Mucosa of gallbladder (tissue), 1 donor: Measurements from ENCODE around the gene ARSG. TPM values are rescaled to one million over a fixed set of nuclear protein-coding genes. Genes with fewer than 3 reads are reported as not detected.
A peak's percentile ranks its signal among the peaks of the same experiment; 100 is the strongest.
"Not testable (repeated sequence)": the region's sequence is repeated elsewhere in the genome, so short reads cannot be mapped to it uniquely, and the experiment has no call there.

Source experiments
- DNase-seq: peaks from one replicate; pipeline ENCODE4 v3.0.0-alpha.2; 2020; ENCODE audit warnings: low spot score
- total RNA-seq: library from RNA; stranded (reverse); gene quantifications from one replicate; pipeline ENCODE4 v1.2.1, GENCODE V29; 2021
- donor health status: DM: no; HTN: no; CAD: no.

The ARSG gene
- total RNA-seq, 1 donor from 2014 or later = 2.0 TPM

GRCh38 chr17:68396226-68397107 lies 105.2 kb downstream of the ARSG start:
- DNase-seq = no peak

GRCh38 chr17:68397108-68397536 lies 105.8 kb downstream of the ARSG start:
- DNase-seq = no peak

GRCh38 chr17:68398691-68399637 lies 107.7 kb downstream of the ARSG start:
- DNase-seq = peak; percentile 53

GRCh38 chr17:68399638-68400403 lies 108.5 kb downstream of the ARSG start:
- no peak for DNase-seq

GRCh38 chr17:68400404-68400735 lies 109.1 kb downstream of the ARSG start:
- no peak for DNase-seq

- DNase-seq = no peak
Observed at GRCh38 chr17:68401288-68401687, 110.0 kb downstream of the ARSG start.

- DNase-seq = no peak
Observed at GRCh38 chr17:68403122-68403521, 111.8 kb downstream of the ARSG start.

GRCh38 chr17:68403837-68404236 lies 112.5 kb downstream of the ARSG start:
- not testable (repeated sequence) for DNase-seq

GRCh38 chr17:68407656-68408055 lies 116.4 kb downstream of the ARSG start:
- not testable (repeated sequence) for DNase-seq

GRCh38 chr17:68413597-68414560 lies 122.6 kb downstream of the ARSG start:
- DNase-seq = not testable (repeated sequence)

- not testable (repeated sequence) for DNase-seq
Observed at GRCh38 chr17:68414901-68415300, 123.6 kb downstream of the ARSG start.

- DNase-seq = no peak
Observed at GRCh38 chr17:68417317-68417716, 126.0 kb downstream of the ARSG start.

- DNase-seq = no peak
Observed at GRCh38 chr17:68418876-68419275, 127.6 kb downstream of the ARSG start.

- DNase-seq = no peak
Observed at GRCh38 chr17:68420065-68420464, 128.8 kb downstream of the ARSG start.

- no peak for DNase-seq
Observed at GRCh38 chr17:68421486-68421885, 130.2 kb downstream of the ARSG start.

GRCh38 chr17:68422821-68423220 lies 131.5 kb downstream of the ARSG start:
- DNase-seq = no peak

GRCh38 chr17:68423251-68423650 lies 132.0 kb downstream of the ARSG start:
- no peak for DNase-seq

- DNase-seq = no peak
Observed at GRCh38 chr17:68424203-68424602, 132.9 kb downstream of the ARSG start.

- DNase-seq = no peak
Observed at GRCh38 chr17:68424861-68425260, 133.6 kb downstream of the ARSG start.

GRCh38 chr17:68425979-68426378 lies 134.7 kb downstream of the ARSG start:
- DNase-seq = no peak

GRCh38 chr17:68427575-68427974 lies 136.3 kb downstream of the ARSG start:
- no peak for DNase-seq
